ENCODE measurements around the gene ANKRD13B. TPM values are rescaled to one million over a fixed set of nuclear protein-coding genes. Genes with fewer than 3 reads are reported as not detected.

The ANKRD13B gene
- total RNA-seq, 1 donor from 2014 or later = 7.9 TPM

DNA sequence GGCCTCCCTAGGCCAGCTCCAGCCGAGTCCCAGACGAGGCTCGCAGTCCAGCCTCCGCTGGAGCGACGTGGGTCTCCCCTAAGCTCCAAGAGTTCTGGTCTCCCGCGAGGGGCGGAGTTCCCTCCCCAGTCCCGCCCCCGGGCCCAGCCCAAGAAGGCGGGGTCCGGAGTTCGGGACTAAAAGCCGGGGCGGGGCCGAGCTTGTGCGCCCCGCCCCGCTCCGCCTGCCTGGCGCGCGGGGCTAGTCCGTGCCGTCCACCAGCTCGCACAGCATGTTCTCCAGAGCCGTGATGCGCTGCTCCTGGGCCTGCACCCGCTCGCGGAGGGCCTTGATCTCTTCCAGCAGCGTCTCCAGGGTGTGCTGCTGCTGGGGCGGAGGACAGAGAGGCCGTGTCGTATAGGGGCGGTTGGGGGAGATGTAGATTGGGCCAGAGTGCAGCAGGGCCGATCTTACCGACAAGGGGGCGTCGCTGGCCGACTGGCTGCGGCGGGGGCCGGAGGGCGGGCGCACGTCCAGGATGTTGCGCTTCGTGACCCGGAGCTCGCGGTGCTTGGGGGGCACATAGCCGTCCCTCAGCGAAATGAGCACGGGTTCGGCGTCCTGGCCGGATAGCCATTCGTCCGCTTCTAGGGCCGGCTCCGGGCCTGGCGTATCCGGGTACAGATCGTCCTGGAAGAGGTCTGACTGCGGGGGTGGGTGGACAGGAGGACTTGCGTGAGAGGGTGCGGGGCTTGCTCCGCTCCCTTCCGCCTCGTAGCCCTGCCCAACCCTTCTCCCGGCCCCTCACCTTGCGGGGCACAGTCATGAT is 22.8 kb downstream of the ANKRD13B start:
- no peaks in the 10 kb centered on the region for H3K27me3 ChIP-seq
- DNase-seq (ENCODE audit: extremely low spot score in 2 of 2) = peak in 1 of 2 donors; percentile 86
- intact Hi-C loops (cut with DNase I) = loop anchor here (5.0 kb wide), 1 partner anchor 33 kb away; no protein-coding TSS in a partner anchor
- no peaks in the 10 kb centered on the region for H3K36me3 ChIP-seq
- peak overlapping the region; percentile 39 to 50 for H3K4me3 ChIP-seq
- H3K27ac ChIP-seq = peak overlapping the region; percentile 56
- TF ChIP-seq POLR2AphosphoS5 (IDR thresholded peaks at IDR 0.05; ENCODE audit: insufficient read depth in 1 of 2, low read depth in 1 of 2) (peak in 1 of 2 donors; percentile 87), POLR2A (IDR thresholded peaks at IDR 0.05) (peak in 1 of 2 donors; percentile 49)
- TF ChIP-seq, protein P1, sequence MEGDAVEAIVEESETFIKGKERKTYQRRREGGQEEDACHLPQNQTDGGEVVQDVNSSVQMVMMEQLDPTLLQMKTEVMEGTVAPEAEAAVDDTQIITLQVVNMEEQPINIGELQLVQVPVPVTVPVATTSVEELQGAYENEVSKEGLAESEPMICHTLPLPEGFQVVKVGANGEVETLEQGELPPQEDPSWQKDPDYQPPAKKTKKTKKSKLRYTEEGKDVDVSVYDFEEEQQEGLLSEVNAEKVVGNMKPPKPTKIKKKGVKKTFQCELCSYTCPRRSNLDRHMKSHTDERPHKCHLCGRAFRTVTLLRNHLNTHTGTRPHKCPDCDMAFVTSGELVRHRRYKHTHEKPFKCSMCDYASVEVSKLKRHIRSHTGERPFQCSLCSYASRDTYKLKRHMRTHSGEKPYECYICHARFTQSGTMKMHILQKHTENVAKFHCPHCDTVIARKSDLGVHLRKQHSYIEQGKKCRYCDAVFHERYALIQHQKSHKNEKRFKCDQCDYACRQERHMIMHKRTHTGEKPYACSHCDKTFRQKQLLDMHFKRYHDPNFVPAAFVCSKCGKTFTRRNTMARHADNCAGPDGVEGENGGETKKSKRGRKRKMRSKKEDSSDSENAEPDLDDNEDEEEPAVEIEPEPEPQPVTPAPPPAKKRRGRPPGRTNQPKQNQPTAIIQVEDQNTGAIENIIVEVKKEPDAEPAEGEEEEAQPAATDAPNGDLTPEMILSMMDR (IDR thresholded peaks at IDR 0.05) = no peak
- H3K9me3 ChIP-seq = no peaks in the 10 kb centered on the region
- peaks cover 54% of the 10 kb centered on the region for H3K4me1 ChIP-seq

DNA sequence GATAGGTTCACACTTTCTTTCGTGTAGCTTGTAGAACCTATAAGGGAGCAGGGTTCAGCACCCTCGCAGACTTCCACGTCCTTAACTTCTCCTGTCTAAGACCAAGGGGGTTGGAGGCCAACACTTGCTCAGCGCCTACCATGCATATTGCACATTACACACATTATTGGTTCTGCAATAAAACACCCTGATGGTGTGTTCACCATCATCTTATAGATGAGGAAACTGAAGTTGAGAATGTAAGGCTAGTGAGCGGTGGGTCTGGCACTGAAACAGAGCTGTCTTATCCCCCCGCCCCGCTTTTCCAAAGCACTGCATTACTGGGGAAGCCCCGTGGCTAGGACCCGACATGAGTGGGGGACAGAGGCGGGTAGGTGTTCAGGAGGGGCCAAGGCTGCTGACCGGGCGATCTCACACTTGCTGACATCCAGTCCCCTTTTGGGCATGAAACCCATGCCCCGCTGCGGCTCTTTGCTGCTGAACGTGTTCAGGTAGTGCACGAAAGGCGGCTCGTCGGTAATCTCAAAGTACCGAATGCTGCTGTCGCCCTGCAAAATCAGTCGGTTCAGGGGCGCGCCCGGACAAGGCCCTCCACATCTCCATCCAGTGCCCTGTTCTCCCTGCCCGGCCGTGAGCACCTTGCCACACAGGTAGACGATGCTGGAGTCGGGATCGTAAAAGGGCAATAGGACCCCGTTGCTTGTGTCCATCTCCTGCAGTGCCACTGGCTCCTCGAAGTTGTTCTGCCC is 23.5 kb downstream of the ANKRD13B start:
- TF ChIP-seq, protein P1 (IDR thresholded peaks at IDR 0.05) = no peak
- TF ChIP-seq POLR2AphosphoS5 (IDR thresholded peaks at IDR 0.05; ENCODE audit: insufficient read depth in 1 of 2, low read depth in 1 of 2) = no peak
- no peak for TF ChIP-seq POLR2A (IDR thresholded peaks at IDR 0.05)
- intact Hi-C loops (cut with DNase I) = loop anchor here (5.0 kb wide), 1 partner anchor 34 kb away; no protein-coding TSS in a partner anchor
- no peaks in the 10 kb centered on the region for H3K36me3 ChIP-seq
- peaks cover 57% of the 10 kb centered on the region for H3K4me1 ChIP-seq
- H3K4me3 ChIP-seq = peak overlapping the region; percentile 39 to 50
- H3K27me3 ChIP-seq = no peaks in the 10 kb centered on the region
- peak in 1 of 2 donors; percentile 85 for DNase-seq (ENCODE audit: extremely low spot score in 2 of 2)
- peak overlapping the region; percentile 56 for H3K27ac ChIP-seq
- no peaks in the 10 kb centered on the region for H3K9me3 ChIP-seq

- Histone ChIP-seq H3K4me1 (peaks cover 63% of the 10 kb centered on the region), H3K27me3 (no peaks in the 10 kb centered on the region), H3K9me3 (no peaks in the 10 kb centered on the region), H3K36me3 (no peaks in the 10 kb centered on the region), H3K27ac (peak overlapping the region; percentile 52), H3K4me3 (peak overlapping the region; percentile 39 to 43)
- DNase-seq (ENCODE audit: extremely low spot score in 2 of 2) = peak in 1 of 2 donors; percentile 85
- TF ChIP-seq POLR2AphosphoS5 (IDR thresholded peaks at IDR 0.05; ENCODE audit: insufficient read depth in 1 of 2, low read depth in 1 of 2) (peak in 1 of 2 donors; percentile 70), POLR2A (IDR thresholded peaks at IDR 0.05) (no peak)
- TF ChIP-seq, protein P1 (IDR thresholded peaks at IDR 0.05) = peak in 2 of 3 experiments; percentile 62 to 66
- intact Hi-C loops (cut with DNase I) = loop anchor here (5.0 kb wide), 1 partner anchor 35 kb away; no protein-coding TSS in a partner anchor
Observed at GRCh38 chr17:29617125-29617480, 24.2 kb downstream of the ANKRD13B start.

DNA sequence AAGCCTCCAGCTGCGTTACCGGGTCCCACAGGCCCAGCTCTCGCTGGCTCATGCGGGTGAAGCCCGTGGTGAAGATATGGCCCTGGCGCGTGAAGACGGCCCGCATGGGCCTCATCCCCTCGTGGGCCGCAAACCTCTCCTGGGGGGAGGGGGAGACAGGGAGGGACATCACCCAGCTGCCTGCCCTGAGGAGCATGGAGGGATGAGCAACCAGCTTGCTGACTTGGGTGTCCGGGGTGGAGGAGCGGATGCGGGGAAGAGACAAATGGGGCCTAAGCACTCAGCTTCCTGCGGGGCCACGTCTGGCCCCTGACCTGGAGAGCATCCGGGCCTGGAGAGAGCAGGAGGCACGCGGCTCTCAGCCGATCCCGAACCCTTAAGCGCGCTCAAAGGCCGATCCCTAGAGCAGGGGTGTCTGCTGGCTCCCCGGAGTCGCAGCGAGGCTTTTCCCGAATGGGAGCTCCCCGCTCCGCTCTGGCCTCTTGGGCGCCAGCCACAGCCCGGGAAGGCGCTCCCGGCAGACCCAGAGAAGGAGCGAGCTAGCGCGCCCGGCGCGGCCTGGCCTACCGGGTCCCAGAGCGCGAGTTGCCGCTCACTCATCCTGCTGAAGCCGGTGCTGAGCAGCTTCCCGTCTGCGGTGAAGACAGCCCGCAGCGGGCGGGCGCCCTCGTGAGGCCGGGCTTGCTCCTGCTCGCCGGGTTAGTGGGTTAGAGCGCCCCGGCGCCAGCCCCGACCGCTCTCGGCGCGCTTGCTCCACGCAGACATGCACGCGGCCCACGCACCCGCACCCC is 24.7 kb downstream of the ANKRD13B start:
- intact Hi-C loops (cut with DNase I) = loop anchor here (5.0 kb wide), 1 partner anchor 35 kb away; no protein-coding TSS in a partner anchor
- Histone ChIP-seq H3K4me1 (peaks cover 69% of the 10 kb centered on the region), H3K4me3 (peak overlapping the region; percentile 39 to 43)

More for the DNA sequence above, 24.7 kb downstream of the ANKRD13B start:
- Histone ChIP-seq H3K9me3 (no peaks in the 10 kb centered on the region), H3K27me3 (no peaks in the 10 kb centered on the region), H3K36me3 (no peaks in the 10 kb centered on the region), H3K27ac (peak overlapping the region; percentile 52)
- TF ChIP-seq, protein P1 (IDR thresholded peaks at IDR 0.05) = peak in 2 of 3 experiments; percentile 54 to 62
- TF ChIP-seq POLR2AphosphoS5 (IDR thresholded peaks at IDR 0.05; ENCODE audit: insufficient read depth in 1 of 2, low read depth in 1 of 2) (peak; percentile 13 to 39), POLR2A (IDR thresholded peaks at IDR 0.05) (no peak)
- peak in 1 of 2 donors; percentile 87 for DNase-seq (ENCODE audit: extremely low spot score in 2 of 2)
